Natural killer cell (primary cell): ENCODE data around the gene MYH6. TPM values are rescaled to one million over a fixed set of nuclear protein-coding genes. Genes with fewer than 3 reads are reported as not detected.

ENCODE experiments used
- ATAC-seq, 3 donors: fragments of 150-1000 bp in 2 of 3; fragments of 200-7000 bp in 1 of 3; cut with Tn5 transposase; 1 replicate in 1 of 3; 2 replicates in 2 of 3; pipeline ENCODE4 v1.10.0; 2021; ENCODE audit warnings: mild to moderate bottlenecking in 2 of 3, moderate library complexity in 2 of 3
- DNase-seq, 2 donors: peaks; one replicate each; pipeline versions ENCODE4 v3.0.0 to v3.0.0-alpha.2; 2013 to 2021; ENCODE audit warnings: mixed read lengths in 1 of 2
- H3K27ac ChIP-seq: one replicate; pipeline ENCODE4 v1.5.1; 2013; ENCODE audit warnings: mild to moderate bottlenecking, low read length
- H3K27me3 ChIP-seq: one replicate; pipeline ENCODE4 v1.6.1; 2013; ENCODE audit warnings: low read length; ENCODE audit not compliant: control insufficient read depth, insufficient read depth
- H3K36me3 ChIP-seq: one replicate; pipeline ENCODE4 v1.6.1; 2013; ENCODE audit warnings: low read length; ENCODE audit not compliant: control insufficient read depth, insufficient read depth
- H3K4me1 ChIP-seq: one replicate; pipeline ENCODE4 v1.6.1; 2013; ENCODE audit warnings: low read length; ENCODE audit not compliant: control insufficient read depth, insufficient read depth
- H3K4me3 ChIP-seq: one replicate; pipeline ENCODE4 v1.5.1; 2013; ENCODE audit warnings: low read length
- H3K9me3 ChIP-seq: one replicate; pipeline ENCODE4 v1.6.1; 2013; ENCODE audit warnings: low read length; ENCODE audit not compliant: control insufficient read depth, insufficient read depth
- H3K27ac Mint-ChIP-seq, 2 donors: one replicate each; pipeline ENCODE4 v1.8.0; 2022; ENCODE audit warnings: mild to moderate bottlenecking in 2 of 2, mixed read lengths in 2 of 2, moderate library complexity in 1 of 2
- H3K27me3 Mint-ChIP-seq, 2 donors: one replicate each; pipeline ENCODE4 v1.8.0; 2022; ENCODE audit warnings: low read depth in 2 of 2, mixed read lengths in 2 of 2
- H3K36me3 Mint-ChIP-seq: one replicate; pipeline ENCODE4 v1.8.0; 2022; ENCODE audit warnings: mixed read lengths
- H3K4me1 Mint-ChIP-seq, 2 donors: one replicate each; pipeline ENCODE4 v1.8.0; 2022; ENCODE audit warnings: mixed read lengths in 2 of 2
- H3K4me3 Mint-ChIP-seq: one replicate; pipeline ENCODE4 v1.8.0; 2022; ENCODE audit warnings: mild to moderate bottlenecking, moderate library complexity, mixed read lengths
- H3K9me3 Mint-ChIP-seq, 2 donors: one replicate each; pipeline ENCODE4 v1.8.0; 2022; ENCODE audit warnings: mixed read lengths in 2 of 2
- CTCF ChIP-seq: fragments of 200-600 bp; IDR thresholded peaks from one replicate; pipeline ENCODE4 v1.8.0; 2022; ENCODE audit warnings: antibody characterized with exemption
- WGBS: methylation state at CpG from one replicate; pipeline ENCODE4 v1.1.7; 2013; ENCODE audit warnings: missing lambda C conversion rate; ENCODE audit not compliant: insufficient coverage; 5-methylcytosine and 5-hydroxymethylcytosine counted together
- intact Hi-C: fragments of 100-400 bp; cut with micrococcal nuclease; formaldehyde crosslinking; loops from one replicate; pipeline ENCODE4 v1.14.2; 2022
- total RNA-seq, 4 donors: library from RNA; stranded (reverse); fragments of 120-200 nt in 1 of 4; gene quantifications; one replicate each; pipeline versions ENCODE4 v1.2.3 to v1.2.4, GENCODE V29; 2013 to 2022

Gene MYH6
- total RNA-seq, 3 donors from 2014 or later (not counting 1 experiment from before 2014, with no cell fraction given), result not detected

GRCh38 chr14:23382276-23382675 is 25.8 kb downstream of the MYH6 start:
- ATAC-seq (no peak), DNase-seq (no peak)
- WGBS, result 94% methylated on average over 6 of the region's 6 CpGs
- TF ChIP-seq CTCF, result no peak
- Histone ChIP-seq H3K36me3 (no peaks in the 10 kb centered on the region), H3K27me3 (no peaks in the 10 kb centered on the region), H3K4me1 (no peaks in the 10 kb centered on the region), H3K9me3 (no peaks in the 10 kb centered on the region), H3K4me3 (no peak overlapping the region), H3K27ac (no peak overlapping the region)
- Mint-ChIP-seq H3K27ac (no peak overlapping the region), H3K9me3 (no peaks in the 10 kb centered on the region), H3K27me3 (no peaks in the 10 kb centered on the region), H3K4me3 (no peak overlapping the region), H3K4me1 (no peaks in the 10 kb centered on the region), H3K36me3 (no peaks in the 10 kb centered on the region)
- intact Hi-C loops, result no loop called here

- no peak overlapping the region for H3K4me3 Mint-ChIP-seq
- no peak overlapping the region for H3K4me3 ChIP-seq
- no peak overlapping the region for H3K27ac Mint-ChIP-seq
- no peaks in the 10 kb centered on the region for H3K4me1 Mint-ChIP-seq
- ATAC-seq, result no peak
- H3K27ac ChIP-seq, result no peak overlapping the region
- TF ChIP-seq CTCF, result no peak
- H3K36me3 ChIP-seq, result no peaks in the 10 kb centered on the region
- peaks cover 0 to 1% of the 10 kb centered on the region in 2 donors for H3K27me3 Mint-ChIP-seq
- no peaks in the 10 kb centered on the region for H3K27me3 ChIP-seq
- DNase-seq, result no peak
- WGBS, result 25% methylated on average over 3 of the region's 3 CpGs
- no peaks in the 10 kb centered on the region for H3K36me3 Mint-ChIP-seq
- H3K9me3 ChIP-seq, result no peaks in the 10 kb centered on the region
- no peaks in the 10 kb centered on the region for H3K4me1 ChIP-seq
- intact Hi-C loops, result loop anchor here (2.0 kb wide), 2 partner anchors 117 to 261 kb away; no protein-coding TSS in a partner anchor
- no peaks in the 10 kb centered on the region for H3K9me3 Mint-ChIP-seq
Measured at GRCh38 chr14:23381871-23382270, 26.2 kb downstream of the MYH6 start.

GRCh38 chr14:23380976-23381375 is 27.1 kb downstream of the MYH6 start:
- no peak overlapping the region for H3K27ac Mint-ChIP-seq
- no peak for TF ChIP-seq CTCF
- peaks cover 0 to 4% of the 10 kb centered on the region in 2 donors for H3K27me3 Mint-ChIP-seq
- H3K36me3 Mint-ChIP-seq, result no peaks in the 10 kb centered on the region
- no peaks in the 10 kb centered on the region for H3K4me1 Mint-ChIP-seq
- H3K9me3 ChIP-seq, result no peaks in the 10 kb centered on the region
- no peak overlapping the region for H3K27ac ChIP-seq
- H3K27me3 ChIP-seq, result no peaks in the 10 kb centered on the region
- no peaks in the 10 kb centered on the region for H3K4me1 ChIP-seq
- intact Hi-C loops, result loop anchor here (2.0 kb wide), 2 partner anchors 116 to 260 kb away; no protein-coding TSS in a partner anchor
- H3K4me3 Mint-ChIP-seq, result no peak overlapping the region
- no peaks in the 10 kb centered on the region for H3K36me3 ChIP-seq
- ATAC-seq (no peak), DNase-seq (no peak)
- H3K9me3 Mint-ChIP-seq, result no peaks in the 10 kb centered on the region
- H3K4me3 ChIP-seq, result no peak overlapping the region
- WGBS, result 84% methylated on average over 4 of the region's 4 CpGs
